ENCODE measurements around the gene DYNC2I2. TPM values are rescaled to one million over a fixed set of nuclear protein-coding genes. Genes with fewer than 3 reads are reported as not detected.
"Not testable (repeated sequence)": the region's sequence is repeated elsewhere in the genome, so short reads cannot be mapped to it uniquely, and the experiment has no call there.

The DYNC2I2 gene
- total RNA-seq, 2 donors from 2014 or later: 66.1 to 80.1 TPM

DNA sequence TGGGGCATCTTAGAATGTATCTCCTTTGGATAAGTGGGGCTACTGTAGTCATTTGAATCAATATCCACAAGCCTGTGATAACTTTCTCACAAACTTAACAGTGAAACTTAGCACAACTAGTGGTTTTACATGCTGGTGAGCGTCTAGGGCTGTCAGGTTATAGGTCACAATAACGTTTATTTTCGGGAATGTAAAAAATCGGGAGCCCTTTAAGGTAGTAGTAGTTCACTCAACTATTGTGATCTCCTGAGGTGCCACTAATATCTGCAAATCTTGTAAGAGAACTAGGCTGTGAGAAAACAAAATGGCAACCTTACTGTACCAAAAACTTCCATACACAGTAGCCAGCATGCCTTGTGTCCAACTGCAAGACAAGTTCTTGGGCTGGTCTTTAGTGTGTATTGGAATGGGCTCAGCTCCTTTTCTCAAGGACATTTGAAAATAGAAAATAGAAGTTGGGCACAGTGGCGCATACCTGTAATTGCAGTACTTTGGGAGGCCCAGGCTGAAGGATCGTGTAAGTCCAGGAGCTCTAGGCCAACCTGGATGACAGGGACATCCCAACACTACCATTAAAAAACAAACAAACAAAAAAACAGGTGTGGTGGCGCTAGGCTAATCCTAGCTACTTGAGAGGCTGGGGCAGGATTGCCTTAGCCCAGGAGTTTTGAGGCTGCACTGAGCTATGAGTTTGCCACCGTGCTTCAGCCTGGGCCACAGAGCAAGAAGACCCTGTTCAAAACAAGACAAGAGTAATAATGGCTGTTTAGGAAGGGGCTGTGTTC is 40.5 kb upstream of the DYNC2I2 start:
- Histone ChIP-seq H3K4me3 (no peak overlapping the region), H3K27ac (no peak overlapping the region), H3K9me3 (no peaks in the 10 kb centered on the region), H3K4me1 (replicated peaks) (no peaks in the 10 kb centered on the region), H3K36me3 (peaks cover 0 to 4% of the 10 kb centered on the region in 2 donors), H3K27me3 (replicated peaks; ENCODE audit: insufficient read depth) (no peaks in the 10 kb centered on the region)
- 75% methylated on average over 8 of the region's 8 CpGs for WGBS
- no peak for DNase-seq (ENCODE audit: low spot score)
- intact Hi-C loops (cut with DNase I): no loop called here
- no peak for TF ChIP-seq POLR2A (IDR thresholded peaks at IDR 0.05)
- TF ChIP-seq, protein P1, sequence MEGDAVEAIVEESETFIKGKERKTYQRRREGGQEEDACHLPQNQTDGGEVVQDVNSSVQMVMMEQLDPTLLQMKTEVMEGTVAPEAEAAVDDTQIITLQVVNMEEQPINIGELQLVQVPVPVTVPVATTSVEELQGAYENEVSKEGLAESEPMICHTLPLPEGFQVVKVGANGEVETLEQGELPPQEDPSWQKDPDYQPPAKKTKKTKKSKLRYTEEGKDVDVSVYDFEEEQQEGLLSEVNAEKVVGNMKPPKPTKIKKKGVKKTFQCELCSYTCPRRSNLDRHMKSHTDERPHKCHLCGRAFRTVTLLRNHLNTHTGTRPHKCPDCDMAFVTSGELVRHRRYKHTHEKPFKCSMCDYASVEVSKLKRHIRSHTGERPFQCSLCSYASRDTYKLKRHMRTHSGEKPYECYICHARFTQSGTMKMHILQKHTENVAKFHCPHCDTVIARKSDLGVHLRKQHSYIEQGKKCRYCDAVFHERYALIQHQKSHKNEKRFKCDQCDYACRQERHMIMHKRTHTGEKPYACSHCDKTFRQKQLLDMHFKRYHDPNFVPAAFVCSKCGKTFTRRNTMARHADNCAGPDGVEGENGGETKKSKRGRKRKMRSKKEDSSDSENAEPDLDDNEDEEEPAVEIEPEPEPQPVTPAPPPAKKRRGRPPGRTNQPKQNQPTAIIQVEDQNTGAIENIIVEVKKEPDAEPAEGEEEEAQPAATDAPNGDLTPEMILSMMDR (IDR thresholded peaks at IDR 0.05): no peak

GRCh38 chr9:128694344-128694743 is 37.7 kb upstream of the DYNC2I2 start:
- Histone ChIP-seq H3K36me3 (peaks cover 0 to 4% of the 10 kb centered on the region in 2 donors), H3K27ac (no peak overlapping the region), H3K9me3 (no peaks in the 10 kb centered on the region), H3K4me3 (no peak overlapping the region), H3K27me3 (replicated peaks; ENCODE audit: insufficient read depth) (no peaks in the 10 kb centered on the region), H3K4me1 (replicated peaks) (no peaks in the 10 kb centered on the region)
- WGBS: 74% methylated on average over 6 of the region's 6 CpGs
- intact Hi-C loops (cut with DNase I): no loop called here
- TF ChIP-seq POLR2AphosphoS5 (IDR thresholded peaks at IDR 0.05): no peak
- no peak for TF ChIP-seq POLR2A (IDR thresholded peaks at IDR 0.05)
- TF ChIP-seq, protein P1 (IDR thresholded peaks at IDR 0.05): no peak
- no peak for DNase-seq (ENCODE audit: low spot score)

GRCh38 chr9:128693738-128694137 is 37.1 kb upstream of the DYNC2I2 start:
- H3K4me1 ChIP-seq (replicated peaks); DNase-seq (ENCODE audit: low spot score); H3K4me3 ChIP-seq; H3K27ac ChIP-seq; H3K36me3 ChIP-seq; H3K27me3 ChIP-seq (replicated peaks; ENCODE audit: insufficient read depth); H3K9me3 ChIP-seq; intact Hi-C loops (cut with DNase I): not testable (repeated sequence)
- WGBS: 86% methylated on average over 3 of the region's 3 CpGs

- no peak for DNase-seq (ENCODE audit: low spot score)
- Histone ChIP-seq H3K27me3 (replicated peaks; ENCODE audit: insufficient read depth) (no peaks in the 10 kb centered on the region), H3K4me1 (replicated peaks) (peaks cover under 1% of the 10 kb centered on the region), H3K36me3 (peaks cover 0 to 4% of the 10 kb centered on the region in 2 donors), H3K27ac (peak overlapping the region; percentile 66 to 76), H3K4me3 (peak overlapping the region; percentile 90 to 100), H3K9me3 (no peaks in the 10 kb centered on the region)
- TF ChIP-seq, protein P1 (IDR thresholded peaks at IDR 0.05): no peak
- TF ChIP-seq POLR2AphosphoS5 (IDR thresholded peaks at IDR 0.05) (no peak), POLR2A (IDR thresholded peaks at IDR 0.05) (no peak)
- intact Hi-C loops (cut with DNase I): no loop called here
- WGBS: 7% methylated on average over 5 of the region's 5 CpGs
Observed at GRCh38 chr9:128690684-128691034, 34.0 kb upstream of the DYNC2I2 start.

- Histone ChIP-seq H3K9me3 (no peaks in the 10 kb centered on the region), H3K27me3 (replicated peaks; ENCODE audit: insufficient read depth) (no peaks in the 10 kb centered on the region), H3K36me3 (peaks cover 0 to 4% of the 10 kb centered on the region in 2 donors), H3K27ac (peak overlapping the region; percentile 66 to 76), H3K4me3 (peak overlapping the region; percentile 90 to 100), H3K4me1 (replicated peaks) (peaks cover 6% of the 10 kb centered on the region)
- under 1% methylated on average over 38 of the region's 83 CpGs for WGBS
- TF ChIP-seq, protein P1 (IDR thresholded peaks at IDR 0.05): no peak
- TF ChIP-seq POLR2AphosphoS5 (IDR thresholded peaks at IDR 0.05) (no peak), POLR2A (IDR thresholded peaks at IDR 0.05) (peak; percentile 11)
- peak; percentile 38 for DNase-seq (ENCODE audit: low spot score)
- intact Hi-C loops (cut with DNase I): loop anchor here (2.0 kb wide), 1 partner anchor 33 kb away; the partner anchor contains the start of gene DYNC2I2
Observed at GRCh38 chr9:128689820-128690683, 33.4 kb upstream of the DYNC2I2 start.

Data from prostate gland (tissue), 2 donors.